Transverse colon (tissue), 4 donors: ENCODE measurements around the gene DARS1. TPM values are rescaled to one million over a fixed set of nuclear protein-coding genes. Genes with fewer than 3 reads are reported as not detected.

Experiments used
- DNase-seq: peaks from one replicate; pipeline ENCODE4 v3.0.0-alpha.2; 2019
- H3K27ac ChIP-seq, 4 donors: fragments of 200-600 bp; sonication (generic); 2 replicates each; pipeline ENCODE4 v1.5.1; 2016 to 2018; ENCODE audit warnings: inconsistent platforms in 4 of 4
- H3K27me3 ChIP-seq: fragments of 200-600 bp; sonication (generic); 2 replicates; pipeline ENCODE4 v1.5.1; 2017; ENCODE audit warnings: inconsistent platforms
- H3K36me3 ChIP-seq, 4 donors: fragments of 200-600 bp; sonication (generic); 2 replicates each; pipeline ENCODE4 v1.5.1; 2017 to 2019; ENCODE audit warnings: inconsistent platforms in 4 of 4
- H3K4me1 ChIP-seq, 4 donors: fragments of 200-600 bp; sonication (generic); 2 replicates each; pipeline ENCODE4 v1.5.1; 2017 to 2020; ENCODE audit warnings: inconsistent platforms in 4 of 4
- H3K4me3 ChIP-seq, 4 donors: fragments of 200-600 bp; sonication (generic); 1 replicate in 1 of 4; 2 replicates in 3 of 4; pipeline versions ENCODE4 v1.5.1 to v1.6.1; 2017 to 2019; ENCODE audit warnings: inconsistent platforms in 4 of 4
- H3K9me3 ChIP-seq, 2 donors: fragments of 200-600 bp; sonication (generic); 2 replicates each; pipeline ENCODE4 v1.5.1; 2017 to 2019; ENCODE audit warnings: inconsistent platforms in 2 of 2
- EP300 ChIP-seq: sonication (generic); formaldehyde crosslinking; IDR thresholded peaks from one replicate; pipeline ENCODE4 v1.6.1; 2017; ENCODE audit warnings: antibody characterized with exemption, low read depth
- POLR2A ChIP-seq: fragments of 450-650 bp; IDR thresholded peaks from one replicate; pipeline ENCODE4 v1.6.1; 2016; ENCODE audit warnings: antibody characterized with exemption, mild to moderate bottlenecking, moderate library complexity
- POLR2AphosphoS5 ChIP-seq, 3 donors: sonication (generic); formaldehyde crosslinking; IDR thresholded peaks; one replicate each; pipeline ENCODE4 v1.6.1; 2016; ENCODE audit warnings: antibody characterized with exemption in 3 of 3
- WGBS, 2 donors: methylation state at CpG; one replicate each; pipeline ENCODE4 v1.1.5; 2018; ENCODE audit warnings: low coverage in 1 of 2; 5-methylcytosine and 5-hydroxymethylcytosine counted together
- in situ Hi-C, 4 donors: fragments of 200-750 bp; cut with MboI; loops; one replicate each; pipeline versions ENCODE4 v1.15.0 to v1.15.1; 2017; ENCODE audit warnings: low sequenced_read_pairs in 3 of 4, low pct_ligation_motif_present in 1 of 4, low pct_unique_long_range_greater_than_20kb in 1 of 4
- intact Hi-C: fragments of 100-400 bp; cut with DNase I; formaldehyde crosslinking; loops from one replicate; pipeline ENCODE4 v1.15.1; 2023; ENCODE audit warnings: low total_unique reads
- total RNA-seq, 4 donors: library from RNA; depleted of rRNA; stranded (reverse); fragments of >200 nt; gene quantifications; one replicate each; pipeline ENCODE4 v1.1.0, GENCODE V29; 2016
- TF ChIP-seq, protein P1 (sequence below), 5 experiments: fragments of 200-600 bp in 3 of 5; fragments of 450-650 bp in 2 of 5; sonication (generic) in 3 of 5; IDR thresholded peaks; 1 replicate in 2 of 5; 2 replicates in 3 of 5; pipeline ENCODE4 v1.5.1; 2016 to 2017; ENCODE audit warnings: antibody characterized with exemption in 5 of 5, inconsistent platforms in 3 of 5, mild to moderate bottlenecking in 2 of 5, moderate library complexity in 1 of 5

Gene DARS1
- total RNA-seq, 4 donors from 2014 or later, result 20.5 to 42.3 (median 37.4) TPM

DNA sequence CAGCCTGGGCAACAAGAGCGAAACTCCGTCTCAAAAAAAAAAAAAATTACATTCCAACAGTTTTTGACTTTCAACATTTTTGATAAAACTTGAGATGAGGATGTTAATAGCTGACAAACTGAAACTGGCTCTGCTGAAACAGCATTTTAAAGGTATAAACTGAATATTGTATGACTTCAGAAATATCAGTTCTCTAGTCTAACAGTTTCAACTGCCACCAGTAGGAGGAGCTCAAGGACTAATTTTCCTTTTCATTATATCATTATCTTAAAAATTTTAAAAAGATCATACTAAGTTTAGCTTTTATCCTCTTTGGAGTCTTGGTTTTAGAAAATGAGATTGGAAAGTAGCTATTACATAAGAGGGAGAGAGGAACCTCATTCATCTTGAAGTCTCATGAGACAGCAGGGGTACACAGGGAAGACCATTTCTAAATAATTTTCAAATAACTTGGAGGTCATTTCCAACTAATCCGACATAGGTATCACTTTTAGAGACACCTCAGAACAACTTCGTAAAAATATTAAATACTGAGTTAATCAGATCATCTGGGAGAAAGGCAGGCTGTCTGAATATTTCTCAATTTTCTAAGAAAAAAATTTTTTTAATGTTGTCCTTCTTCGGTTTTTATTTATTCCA is 71.6 kb downstream of the DARS1 start:
- 79 to 83% methylated on average over 5 of the region's 5 CpGs for WGBS, 2 donors
- DNase-seq, result no peak
- intact Hi-C loops (loop anchor here (5.0 kb wide), 1 partner anchor 463 kb away; no protein-coding TSS in a partner anchor), in situ Hi-C loops (loop anchor here in 3 of 4 donors (10.0 kb wide), 1 partner anchor 471 kb away; no protein-coding TSS in a partner anchor)
- no peaks in the 10 kb centered on the region for H3K27me3 ChIP-seq
- no peak overlapping the region for H3K4me3 ChIP-seq
- no peaks in the 10 kb centered on the region for H3K9me3 ChIP-seq
- peaks cover 0 to 29% (median 10%) of the 10 kb centered on the region in 4 donors for H3K36me3 ChIP-seq
- peaks cover 0 to 3% (median 0%) of the 10 kb centered on the region in 4 donors for H3K4me1 ChIP-seq
- no peak overlapping the region for H3K27ac ChIP-seq
- TF ChIP-seq EP300 (no peak), POLR2A (no peak)
- TF ChIP-seq, protein P1, sequence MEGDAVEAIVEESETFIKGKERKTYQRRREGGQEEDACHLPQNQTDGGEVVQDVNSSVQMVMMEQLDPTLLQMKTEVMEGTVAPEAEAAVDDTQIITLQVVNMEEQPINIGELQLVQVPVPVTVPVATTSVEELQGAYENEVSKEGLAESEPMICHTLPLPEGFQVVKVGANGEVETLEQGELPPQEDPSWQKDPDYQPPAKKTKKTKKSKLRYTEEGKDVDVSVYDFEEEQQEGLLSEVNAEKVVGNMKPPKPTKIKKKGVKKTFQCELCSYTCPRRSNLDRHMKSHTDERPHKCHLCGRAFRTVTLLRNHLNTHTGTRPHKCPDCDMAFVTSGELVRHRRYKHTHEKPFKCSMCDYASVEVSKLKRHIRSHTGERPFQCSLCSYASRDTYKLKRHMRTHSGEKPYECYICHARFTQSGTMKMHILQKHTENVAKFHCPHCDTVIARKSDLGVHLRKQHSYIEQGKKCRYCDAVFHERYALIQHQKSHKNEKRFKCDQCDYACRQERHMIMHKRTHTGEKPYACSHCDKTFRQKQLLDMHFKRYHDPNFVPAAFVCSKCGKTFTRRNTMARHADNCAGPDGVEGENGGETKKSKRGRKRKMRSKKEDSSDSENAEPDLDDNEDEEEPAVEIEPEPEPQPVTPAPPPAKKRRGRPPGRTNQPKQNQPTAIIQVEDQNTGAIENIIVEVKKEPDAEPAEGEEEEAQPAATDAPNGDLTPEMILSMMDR (IDR thresholded peaks at IDR 0.05), result peak; percentile 64 to 81 (median 69)

DNA sequence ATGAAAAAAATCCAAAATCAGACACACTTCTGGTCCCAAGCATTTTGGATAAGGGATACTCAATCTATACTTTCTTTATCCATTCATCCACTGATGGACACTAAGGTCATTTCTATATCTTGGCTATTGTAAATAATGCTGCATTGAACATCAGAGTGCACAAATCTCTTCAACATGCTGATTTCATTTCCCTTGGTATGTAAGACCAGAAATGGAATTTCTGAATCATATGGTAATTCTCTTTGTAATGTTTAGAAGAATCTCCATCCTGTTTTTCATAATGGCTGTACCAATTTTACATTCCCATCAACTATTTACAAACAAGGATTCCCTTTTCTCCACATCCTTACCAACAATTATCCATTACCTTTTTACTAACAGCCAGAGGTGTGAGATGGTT is 75.5 kb downstream of the DARS1 start:
- Histone ChIP-seq H3K27ac (no peak overlapping the region), H3K4me3 (no peak overlapping the region), H3K4me1 (no peaks in the 10 kb centered on the region), H3K36me3 (peaks cover 0 to 61% (median 22%) of the 10 kb centered on the region in 4 donors), H3K9me3 (no peaks in the 10 kb centered on the region), H3K27me3 (no peaks in the 10 kb centered on the region)
- in situ Hi-C loops (loop anchor here in 3 of 4 donors (10.0 kb wide), 1 partner anchor 475 kb away; no protein-coding TSS in a partner anchor), intact Hi-C loops (loop anchor here (5.0 kb wide), 1 partner anchor 467 kb away; no protein-coding TSS in a partner anchor)
- DNase-seq, result no peak
- TF ChIP-seq POLR2A (no peak), EP300 (no peak), POLR2AphosphoS5 (IDR thresholded peaks at IDR 0.05) (no peak)
- TF ChIP-seq, protein P1 (IDR thresholded peaks at IDR 0.05), result no peak

DNA sequence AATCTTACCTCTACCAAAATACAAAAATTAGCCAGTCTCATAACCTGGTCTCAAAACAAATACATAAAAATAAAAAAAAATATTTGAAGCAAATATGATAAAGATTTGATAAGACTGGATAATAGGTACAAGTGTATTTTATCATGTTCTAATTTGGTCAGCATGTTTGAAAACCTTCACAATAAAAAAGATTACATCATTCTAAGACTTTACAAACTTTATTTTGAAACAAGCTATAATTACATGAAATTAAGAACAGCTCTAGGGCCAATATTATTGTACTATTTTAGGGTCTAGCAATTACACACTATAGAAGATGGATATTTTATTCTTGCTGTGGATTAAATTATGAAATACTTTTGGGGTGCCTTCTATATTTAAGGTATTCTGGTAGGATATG is 79.7 kb downstream of the DARS1 start:
- intact Hi-C loops (no loop called here), in situ Hi-C loops (no loop called here)
- TF ChIP-seq POLR2A (no peak), EP300 (no peak), POLR2AphosphoS5 (IDR thresholded peaks at IDR 0.05) (no peak)
- TF ChIP-seq, protein P1 (IDR thresholded peaks at IDR 0.05), result no peak
- Histone ChIP-seq H3K4me3 (no peak overlapping the region), H3K4me1 (no peaks in the 10 kb centered on the region), H3K27me3 (no peaks in the 10 kb centered on the region), H3K27ac (no peak overlapping the region), H3K9me3 (no peaks in the 10 kb centered on the region), H3K36me3 (peaks cover 0 to 46% (median 14%) of the 10 kb centered on the region in 4 donors)
- DNase-seq, result no peak

DNA sequence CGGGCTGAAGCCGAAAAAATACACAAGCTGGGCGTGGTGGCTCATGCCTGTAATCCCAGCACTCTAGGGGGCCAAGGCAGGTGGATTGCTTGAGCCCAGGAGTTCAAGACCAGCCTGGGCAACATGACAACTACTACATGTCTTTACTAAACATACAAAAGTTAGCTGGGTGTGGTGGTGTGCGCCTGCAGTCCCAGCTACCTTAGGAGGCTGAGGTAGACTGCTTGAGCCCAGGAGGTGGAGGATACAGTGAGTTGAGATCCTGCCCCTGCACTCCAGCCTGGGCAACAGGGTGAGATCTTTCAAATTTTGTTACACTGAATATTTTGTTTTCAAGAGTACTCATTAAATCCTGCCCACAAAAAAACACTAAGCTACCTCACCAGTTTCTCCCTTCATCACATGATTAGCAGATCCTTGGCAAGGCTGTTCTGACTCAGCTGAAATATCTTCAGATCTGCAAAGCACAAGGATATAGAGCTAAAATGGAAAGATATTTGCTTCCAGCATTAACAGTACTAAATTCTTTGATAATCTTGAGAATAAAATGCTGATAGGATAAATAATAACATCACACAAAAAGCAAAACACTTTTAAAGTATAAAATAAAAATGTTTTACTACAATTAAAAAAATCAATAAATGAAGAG is 81.0 kb downstream of the DARS1 start:
- Histone ChIP-seq H3K4me1 (no peaks in the 10 kb centered on the region), H3K27me3 (no peaks in the 10 kb centered on the region), H3K36me3 (peaks cover 0 to 38% (median 14%) of the 10 kb centered on the region in 4 donors), H3K27ac (no peak overlapping the region), H3K4me3 (no peak overlapping the region), H3K9me3 (no peaks in the 10 kb centered on the region)
- in situ Hi-C loops, result no loop called here
- WGBS, 2 donors, result 71 to 79% methylated on average over 3 to 4 of the region's 4 CpGs
- no peak for DNase-seq
- TF ChIP-seq POLR2AphosphoS5 (IDR thresholded peaks at IDR 0.05) (no peak), EP300 (no peak), POLR2A (no peak)
- TF ChIP-seq, protein P1 (IDR thresholded peaks at IDR 0.05), result no peak
- intact Hi-C loops, result no loop called here
